Peyer's patch (tissue), 4 donors: Measurements from ENCODE around the gene MYLK. TPM values are rescaled to one million over a fixed set of nuclear protein-coding genes. Genes with fewer than 3 reads are reported as not detected.

Experiments
- DNase-seq, 3 donors: peaks; one replicate each; pipeline ENCODE4 v3.0.0-alpha.2; 2017 to 2019
- H3K27ac ChIP-seq, 4 donors: fragments of 200-600 bp; sonication (generic); one replicate each; pipeline ENCODE4 v1.5.1; 2016 to 2019
- H3K27me3 ChIP-seq, 2 donors: fragments of 200-600 bp; sonication (generic); one replicate each; pipeline ENCODE4 v1.5.1; 2019
- H3K36me3 ChIP-seq, 3 donors: fragments of 200-600 bp; sonication (generic); one replicate each; pipeline ENCODE4 v1.5.1; 2016 to 2019
- H3K4me1 ChIP-seq, 4 donors: fragments of 200-600 bp; sonication (generic); one replicate each; pipeline ENCODE4 v1.5.1; 2016 to 2019
- H3K4me3 ChIP-seq, 4 donors: fragments of 200-600 bp; sonication (generic); 1 replicate in 3 of 4; 2 replicates in 1 of 4; pipeline ENCODE4 v1.5.1; 2016 to 2019; ENCODE audit warnings: mild to moderate bottlenecking in 1 of 4
- H3K9me3 ChIP-seq, 4 donors: fragments of 200-600 bp; sonication (generic); one replicate each; pipeline ENCODE4 v1.5.1; 2016 to 2019; ENCODE audit warnings: mild to moderate bottlenecking in 1 of 4
- POLR2A ChIP-seq, 2 donors: fragments of 450-650 bp; IDR thresholded peaks; one replicate each; pipeline ENCODE4 v1.5.1; 2017; ENCODE audit warnings: antibody characterized with exemption in 2 of 2, mild to moderate bottlenecking in 2 of 2, moderate library complexity in 2 of 2
- total RNA-seq, 4 donors: library from RNA; depleted of rRNA; stranded (reverse); fragments of >200 nt; gene quantifications; one replicate each; pipeline ENCODE4 v1.1.0, GENCODE V29; 2016
- TF ChIP-seq, protein P1 (sequence below), 6 experiments: fragments of 450-650 bp in 4 of 6; fragments of 200-600 bp in 2 of 6; sonication (generic) in 1 of 6; IDR thresholded peaks; one replicate each; pipeline ENCODE4 v1.5.1; 2017 to 2019; ENCODE audit warnings: antibody characterized with exemption in 6 of 6, mild to moderate bottlenecking in 3 of 6, moderate library complexity in 1 of 6

Gene MYLK
- total RNA-seq, 4 donors from 2014 or later: 81.3 to 117 (median 94.1) TPM

DNA sequence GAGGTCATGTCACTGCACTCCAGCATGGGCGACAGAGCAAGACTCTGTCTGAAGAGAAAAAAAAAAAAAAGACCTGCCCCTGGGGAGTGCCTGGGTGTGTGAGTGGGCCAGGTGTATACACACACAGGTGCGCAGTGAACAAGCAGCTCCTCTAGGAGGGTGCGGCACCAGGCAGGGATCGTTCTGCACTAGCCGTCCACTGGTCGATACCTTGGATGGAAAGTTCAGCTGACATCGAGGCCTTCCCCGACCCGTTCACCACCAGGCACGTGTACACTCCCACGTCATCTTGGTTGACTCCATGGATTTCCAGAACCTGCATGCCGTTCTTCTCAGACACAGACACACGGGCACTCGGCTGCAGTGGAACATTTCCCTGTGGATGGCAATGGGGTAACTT, 147.0 kb downstream of the MYLK start:
- Histone ChIP-seq H3K27ac (no peak overlapping the region), H3K4me3 (no peak overlapping the region), H3K4me1 (no peaks in the 10 kb centered on the region), H3K9me3 (no peaks in the 10 kb centered on the region), H3K36me3 (peaks cover 0 to 6% (median 0%) of the 10 kb centered on the region in 3 donors), H3K27me3 (no peaks in the 10 kb centered on the region)
- TF ChIP-seq, protein P1, sequence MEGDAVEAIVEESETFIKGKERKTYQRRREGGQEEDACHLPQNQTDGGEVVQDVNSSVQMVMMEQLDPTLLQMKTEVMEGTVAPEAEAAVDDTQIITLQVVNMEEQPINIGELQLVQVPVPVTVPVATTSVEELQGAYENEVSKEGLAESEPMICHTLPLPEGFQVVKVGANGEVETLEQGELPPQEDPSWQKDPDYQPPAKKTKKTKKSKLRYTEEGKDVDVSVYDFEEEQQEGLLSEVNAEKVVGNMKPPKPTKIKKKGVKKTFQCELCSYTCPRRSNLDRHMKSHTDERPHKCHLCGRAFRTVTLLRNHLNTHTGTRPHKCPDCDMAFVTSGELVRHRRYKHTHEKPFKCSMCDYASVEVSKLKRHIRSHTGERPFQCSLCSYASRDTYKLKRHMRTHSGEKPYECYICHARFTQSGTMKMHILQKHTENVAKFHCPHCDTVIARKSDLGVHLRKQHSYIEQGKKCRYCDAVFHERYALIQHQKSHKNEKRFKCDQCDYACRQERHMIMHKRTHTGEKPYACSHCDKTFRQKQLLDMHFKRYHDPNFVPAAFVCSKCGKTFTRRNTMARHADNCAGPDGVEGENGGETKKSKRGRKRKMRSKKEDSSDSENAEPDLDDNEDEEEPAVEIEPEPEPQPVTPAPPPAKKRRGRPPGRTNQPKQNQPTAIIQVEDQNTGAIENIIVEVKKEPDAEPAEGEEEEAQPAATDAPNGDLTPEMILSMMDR (IDR thresholded peaks at IDR 0.05): no peak
- no peak for TF ChIP-seq POLR2A (IDR thresholded peaks at IDR 0.05)
- DNase-seq: no peak

DNA sequence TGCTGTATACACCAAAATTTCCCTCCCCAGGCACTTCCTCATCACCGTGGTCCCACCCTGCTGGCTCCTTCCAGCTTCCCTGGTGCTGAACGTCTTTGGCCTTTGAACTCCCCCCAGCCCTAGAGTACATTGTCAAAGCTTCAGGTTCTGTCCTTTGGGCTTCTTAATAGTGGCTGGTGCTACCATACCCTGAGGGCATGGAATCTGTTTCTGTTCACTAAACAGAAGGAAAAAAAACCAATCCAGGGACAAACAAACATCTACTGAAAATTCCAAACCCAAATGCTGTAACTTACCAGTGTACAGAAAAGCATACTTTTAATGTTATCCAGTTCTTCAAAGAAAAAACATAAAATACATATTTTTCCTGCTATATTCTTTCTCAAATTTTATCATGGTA, 148.7 kb downstream of the MYLK start:
- TF ChIP-seq, protein P1 (IDR thresholded peaks at IDR 0.05): no peak
- no peak for TF ChIP-seq POLR2A (IDR thresholded peaks at IDR 0.05)
- H3K4me1 ChIP-seq: no peaks in the 10 kb centered on the region
- no peaks in the 10 kb centered on the region for H3K9me3 ChIP-seq
- H3K27me3 ChIP-seq: no peaks in the 10 kb centered on the region
- no peak for DNase-seq
- no peak overlapping the region for H3K4me3 ChIP-seq
- peaks cover 0 to 6% (median 0%) of the 10 kb centered on the region in 3 donors for H3K36me3 ChIP-seq
- no peak overlapping the region for H3K27ac ChIP-seq

DNA sequence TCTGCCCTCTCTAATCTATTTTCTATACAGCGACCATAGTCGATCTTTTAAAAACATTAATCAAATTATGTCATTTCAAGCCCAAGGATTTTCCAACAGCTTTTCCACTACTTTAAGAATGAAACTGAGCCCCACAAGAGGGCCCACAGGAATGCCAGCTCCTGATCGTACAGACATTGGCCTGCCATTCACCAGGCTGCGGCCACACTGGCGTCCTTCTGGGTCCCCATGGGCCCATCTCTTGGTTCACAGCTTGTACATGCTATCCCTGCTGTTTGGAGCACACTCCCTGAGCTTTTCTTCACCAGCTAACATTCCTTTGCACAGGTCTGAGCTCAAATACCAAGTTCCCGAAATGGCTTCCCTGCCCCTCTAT, 149.6 kb downstream of the MYLK start:
- Histone ChIP-seq H3K4me1 (no peaks in the 10 kb centered on the region), H3K36me3 (peaks cover 0 to 6% (median 0%) of the 10 kb centered on the region in 3 donors), H3K27me3 (no peaks in the 10 kb centered on the region), H3K27ac (no peak overlapping the region), H3K9me3 (no peaks in the 10 kb centered on the region), H3K4me3 (no peak overlapping the region)
- TF ChIP-seq POLR2A (IDR thresholded peaks at IDR 0.05): no peak
- TF ChIP-seq, protein P1 (IDR thresholded peaks at IDR 0.05): no peak
- DNase-seq: no peak

DNA sequence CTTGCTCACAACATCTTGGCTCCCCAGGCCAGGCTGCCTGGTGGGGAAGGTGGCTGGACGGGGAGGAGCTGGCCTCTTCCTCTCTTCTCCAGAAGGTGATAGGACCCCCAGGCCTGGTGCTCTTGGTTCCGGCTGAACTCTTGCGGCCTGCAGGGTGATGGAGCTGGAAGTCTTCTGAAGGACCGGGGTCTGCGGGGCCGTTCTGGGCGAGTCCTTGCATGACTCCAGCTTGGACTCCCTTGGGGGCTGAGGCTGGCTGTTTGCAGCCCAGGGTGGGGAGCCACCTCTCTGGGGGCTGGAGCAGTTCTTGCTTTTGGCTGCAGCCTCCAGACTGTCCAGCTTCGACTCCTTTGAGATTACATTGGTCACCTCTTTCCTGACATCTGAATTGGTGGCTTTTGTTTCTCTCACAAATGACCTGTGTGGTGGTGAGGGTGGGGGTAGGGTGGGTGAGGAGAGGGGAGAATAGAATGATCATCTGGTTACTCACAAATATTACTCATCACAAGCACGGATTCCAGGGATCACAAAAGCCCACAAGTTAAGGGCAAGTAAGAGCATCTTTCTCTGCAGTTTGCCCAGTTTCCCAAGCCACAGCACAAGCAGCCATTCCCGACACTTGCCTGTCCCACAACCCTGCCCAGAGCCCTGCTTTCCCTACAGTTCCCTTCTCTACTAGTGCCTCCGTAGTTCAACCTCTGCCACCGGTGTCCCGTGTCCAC, 150.2 kb downstream of the MYLK start:
- Histone ChIP-seq H3K36me3 (peaks cover 0 to 6% (median 0%) of the 10 kb centered on the region in 3 donors), H3K4me3 (no peak overlapping the region), H3K27me3 (no peaks in the 10 kb centered on the region), H3K4me1 (no peaks in the 10 kb centered on the region), H3K9me3 (no peaks in the 10 kb centered on the region), H3K27ac (no peak overlapping the region)
- TF ChIP-seq, protein P1 (IDR thresholded peaks at IDR 0.05): no peak
- TF ChIP-seq POLR2A (IDR thresholded peaks at IDR 0.05): no peak
- no peak for DNase-seq

DNA sequence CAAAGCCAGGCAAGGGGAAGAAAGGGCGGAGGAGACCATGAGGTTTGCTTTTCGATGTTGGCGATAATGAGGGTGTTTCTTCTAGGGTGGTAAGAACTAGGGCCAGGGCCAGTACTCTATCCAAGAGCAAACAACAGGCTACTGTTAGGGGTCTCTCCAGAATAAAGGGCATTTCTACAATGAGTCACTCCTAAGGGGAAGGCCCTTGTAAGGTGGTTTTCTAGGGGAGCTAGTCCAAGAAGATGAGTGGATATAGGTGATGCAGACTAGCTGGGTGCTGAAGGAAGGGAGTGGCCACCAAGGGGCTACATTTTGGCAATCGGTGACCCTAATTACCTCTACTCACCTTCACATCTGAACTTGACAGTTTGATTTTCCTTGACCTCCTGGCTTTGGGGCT, 150.8 kb downstream of the MYLK start:
- DNase-seq: no peak
- H3K9me3 ChIP-seq: no peaks in the 10 kb centered on the region
- no peak overlapping the region for H3K27ac ChIP-seq
- no peak overlapping the region for H3K4me3 ChIP-seq
- no peaks in the 10 kb centered on the region for H3K27me3 ChIP-seq
- TF ChIP-seq, protein P1 (IDR thresholded peaks at IDR 0.05): no peak
- H3K4me1 ChIP-seq: no peaks in the 10 kb centered on the region
- peaks cover 0 to 6% (median 0%) of the 10 kb centered on the region in 3 donors for H3K36me3 ChIP-seq
